Measurements from ENCODE around the gene RNF151.

RNF151 gene

GRCh38 chr16:1979271-1980029 lies 12.8 kb downstream of the RNF151 start:
- H3K9me2 ChIP-seq (replicated peaks; ENCODE audit: low read depth, low read length) = no peaks in the 10 kb centered on the region
- no peak overlapping the region for H3K9ac ChIP-seq (ENCODE audit: low read depth, low read length, poor library complexity, severe bottlenecking)
- no peak overlapping the region for H2AFZ ChIP-seq (ENCODE audit: low read length)
- no peaks in the 10 kb centered on the region for H3K27me3 ChIP-seq (ENCODE audit: insufficient read depth, low read length, poor library complexity, severe bottlenecking)
- peaks cover 2% of the 10 kb centered on the region; the same call in 1 of the 2 replicates for H3K79me2 ChIP-seq (ENCODE audit: insufficient read depth, low read length)
- H3K4me3 ChIP-seq (ENCODE audit: low read length, poor library complexity, severe bottlenecking) = no peak overlapping the region
- H4K20me1 ChIP-seq (ENCODE audit: insufficient read depth, low read length, poor library complexity, severe bottlenecking) = no peaks in the 10 kb centered on the region
- H3K4me2 ChIP-seq (ENCODE audit: low read depth, low read length, poor library complexity, severe bottlenecking) = no peak overlapping the region
- H3F3A ChIP-seq (ENCODE audit: low read depth) = no peaks in the 10 kb centered on the region
- no peaks in the 10 kb centered on the region for H3K36me3 ChIP-seq (ENCODE audit: insufficient read depth, low read length)
- TF ChIP-seq CTCF (conservative IDR thresholded peaks at IDR 0.05; ENCODE audit: low read length) = no peak
- TF ChIP-seq EZH2phosphoT487 (IDR thresholded peaks at IDR 0.05; ENCODE audit: borderline replicate concordance) = no peak
- H3K9me3 ChIP-seq (ENCODE audit: insufficient read depth, low read depth, low read length) = no peaks in the 10 kb centered on the region
- no peaks in the 10 kb centered on the region for H3K4me1 ChIP-seq (ENCODE audit: insufficient read depth, low read length, poor library complexity, severe bottlenecking)

GRCh38 chr16:1980030-1980769 lies 13.5 kb downstream of the RNF151 start:
- Histone ChIP-seq H3K79me2 (ENCODE audit: insufficient read depth, low read length) (peaks cover 10% of the 10 kb centered on the region), H3K4me2 (ENCODE audit: low read depth, low read length, poor library complexity, severe bottlenecking) (no peak overlapping the region), H3F3A (ENCODE audit: low read depth) (no peaks in the 10 kb centered on the region), H4K20me1 (ENCODE audit: insufficient read depth, low read length, poor library complexity, severe bottlenecking) (no peaks in the 10 kb centered on the region), H3K36me3 (ENCODE audit: insufficient read depth, low read length) (no peaks in the 10 kb centered on the region), H3K9me2 (replicated peaks; ENCODE audit: low read depth, low read length) (no peaks in the 10 kb centered on the region), H3K9ac (ENCODE audit: low read depth, low read length, poor library complexity, severe bottlenecking) (no peak overlapping the region), H3K27me3 (ENCODE audit: insufficient read depth, low read length, poor library complexity, severe bottlenecking) (no peaks in the 10 kb centered on the region), H3K4me1 (ENCODE audit: insufficient read depth, low read length, poor library complexity, severe bottlenecking) (no peaks in the 10 kb centered on the region), H3K4me3 (ENCODE audit: low read length, poor library complexity, severe bottlenecking) (no peak overlapping the region), H3K9me3 (ENCODE audit: insufficient read depth, low read depth, low read length) (no peaks in the 10 kb centered on the region), H2AFZ (ENCODE audit: low read length) (no peak overlapping the region)
- TF ChIP-seq EZH2phosphoT487 (IDR thresholded peaks at IDR 0.05; ENCODE audit: borderline replicate concordance) = no peak
- TF ChIP-seq CTCF (conservative IDR thresholded peaks at IDR 0.05; ENCODE audit: low read length) = no peak

- TF ChIP-seq CTCF (conservative IDR thresholded peaks at IDR 0.05; ENCODE audit: low read length) = no peak
- no peak for TF ChIP-seq EZH2phosphoT487 (IDR thresholded peaks at IDR 0.05; ENCODE audit: borderline replicate concordance)
- no peak overlapping the region for H2AFZ ChIP-seq (ENCODE audit: low read length)
- no peaks in the 10 kb centered on the region for H3K27me3 ChIP-seq (ENCODE audit: insufficient read depth, low read length, poor library complexity, severe bottlenecking)
- peaks cover 15% of the 10 kb centered on the region for H3K79me2 ChIP-seq (ENCODE audit: insufficient read depth, low read length)
- H3K9me2 ChIP-seq (replicated peaks; ENCODE audit: low read depth, low read length) = no peaks in the 10 kb centered on the region
- no peaks in the 10 kb centered on the region for H3K4me1 ChIP-seq (ENCODE audit: insufficient read depth, low read length, poor library complexity, severe bottlenecking)
- no peak overlapping the region for H3K4me2 ChIP-seq (ENCODE audit: low read depth, low read length, poor library complexity, severe bottlenecking)
- no peaks in the 10 kb centered on the region for H4K20me1 ChIP-seq (ENCODE audit: insufficient read depth, low read length, poor library complexity, severe bottlenecking)
- H3K36me3 ChIP-seq (ENCODE audit: insufficient read depth, low read length) = no peaks in the 10 kb centered on the region
- H3K9me3 ChIP-seq (ENCODE audit: insufficient read depth, low read depth, low read length) = no peaks in the 10 kb centered on the region
- no peaks in the 10 kb centered on the region for H3F3A ChIP-seq (ENCODE audit: low read depth)
- H3K4me3 ChIP-seq (ENCODE audit: low read length, poor library complexity, severe bottlenecking) = no peak overlapping the region
- no peak overlapping the region for H3K9ac ChIP-seq (ENCODE audit: low read depth, low read length, poor library complexity, severe bottlenecking)
These were observed 14.1 kb downstream of the RNF151 start for GRCh38 chr16:1980770-1981087.
